C1 segment of cervical spinal cord (tissue), 14 donors: ENCODE data around the gene CYP2D6.
"Not testable (repeated sequence)": the region's sequence is repeated elsewhere in the genome, so short reads cannot be mapped to it uniquely, and the experiment has no call there.

ENCODE experiments used
- DNase-seq, 14 donors: peaks; one replicate each; lab custom pipeline; 2025; lab: John Stamatoyannopoulos, UW

CYP2D6 gene

GRCh38 chr22:42130639-42131431, at the start of gene CYP2D6:
Gene CYP2D6 (minus strand): TSS chr22:42130810. CDS start chr22:42130791, 19 bp downstream.
- DNase-seq = not testable (repeated sequence)

GRCh38 chr22:42179616-42180015, 49.0 kb upstream of the CYP2D6 start:
- peak in 1 of 14 donors; percentile 79 for DNase-seq

DNA sequence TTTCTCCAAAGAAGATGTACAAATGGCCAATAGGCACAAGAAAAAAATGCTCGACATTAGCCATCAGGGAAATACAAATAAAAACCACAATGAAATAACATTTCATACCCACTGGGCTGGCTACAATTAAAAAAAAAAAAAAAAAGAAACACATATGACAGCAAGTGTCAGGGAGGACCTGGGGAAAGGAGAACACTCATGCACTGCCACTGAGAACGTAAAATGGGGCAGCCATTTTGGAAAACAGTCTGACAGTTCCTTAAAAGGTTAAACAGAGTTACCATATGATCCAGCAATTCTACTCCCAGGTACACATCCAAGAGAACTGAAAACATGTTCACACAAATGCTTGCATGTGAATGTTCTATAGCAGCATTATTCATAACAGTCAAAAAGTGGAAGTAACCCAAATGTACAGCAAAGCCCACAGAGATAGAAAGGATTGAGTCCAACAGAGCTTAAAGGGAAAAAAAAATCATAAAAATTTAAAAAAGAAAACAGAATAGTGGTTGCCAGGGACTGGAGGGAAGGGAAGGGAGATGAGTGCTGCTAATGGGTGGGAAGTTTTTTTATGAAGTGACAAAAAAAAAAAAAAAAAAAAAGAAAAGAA, 48.4 kb upstream of the CYP2D6 start:
- no peak for DNase-seq

DNA sequence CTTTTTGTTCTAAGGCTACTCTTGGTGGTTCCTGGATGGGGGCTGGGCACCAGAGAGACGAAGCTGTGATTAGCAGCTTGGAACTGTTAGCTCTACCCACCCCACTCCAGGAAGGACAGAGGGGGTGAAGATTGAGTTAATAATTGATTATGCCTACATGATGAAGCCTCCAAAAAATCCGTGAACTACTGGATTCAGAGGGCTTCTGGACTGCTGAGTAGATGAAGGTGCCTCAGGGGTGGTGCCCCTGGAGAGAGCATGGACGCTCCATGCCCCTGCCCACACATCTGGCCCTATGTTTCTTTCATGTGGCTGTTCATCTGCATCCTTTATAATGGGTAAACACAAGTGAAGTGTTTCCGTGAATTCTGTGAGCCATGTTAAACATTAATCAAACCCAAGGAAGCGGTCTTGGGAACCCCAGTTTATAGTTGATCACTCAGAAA, 47.3 kb upstream of the CYP2D6 start:
- DNase-seq = no peak

GRCh38 chr22:42176255-42176915, 45.8 kb upstream of the CYP2D6 start:
- DNase-seq = no peak

DNA sequence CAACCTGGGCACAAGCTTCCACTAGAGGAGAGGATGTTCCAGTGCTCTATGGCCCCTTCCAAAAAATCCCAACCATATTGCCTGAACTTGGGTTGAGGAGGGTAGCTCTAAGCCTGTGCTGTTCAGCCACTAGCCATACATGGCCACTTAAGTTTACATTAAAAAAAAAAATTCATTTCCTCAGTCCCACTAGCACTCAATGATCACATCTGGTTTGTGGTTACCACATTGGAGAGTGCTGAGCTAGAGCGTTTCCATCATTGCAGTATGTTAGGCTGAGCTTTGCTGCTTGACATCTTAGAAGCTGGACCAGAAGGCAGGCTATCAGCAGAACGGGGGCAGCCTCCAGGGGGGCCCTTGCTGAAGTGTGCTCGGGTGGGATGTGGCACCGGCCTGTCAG, 43.5 kb upstream of the CYP2D6 start:
- no peak for DNase-seq

GRCh38 chr22:42173183-42173926, 42.7 kb upstream of the CYP2D6 start:
- DNase-seq = no peak

DNA sequence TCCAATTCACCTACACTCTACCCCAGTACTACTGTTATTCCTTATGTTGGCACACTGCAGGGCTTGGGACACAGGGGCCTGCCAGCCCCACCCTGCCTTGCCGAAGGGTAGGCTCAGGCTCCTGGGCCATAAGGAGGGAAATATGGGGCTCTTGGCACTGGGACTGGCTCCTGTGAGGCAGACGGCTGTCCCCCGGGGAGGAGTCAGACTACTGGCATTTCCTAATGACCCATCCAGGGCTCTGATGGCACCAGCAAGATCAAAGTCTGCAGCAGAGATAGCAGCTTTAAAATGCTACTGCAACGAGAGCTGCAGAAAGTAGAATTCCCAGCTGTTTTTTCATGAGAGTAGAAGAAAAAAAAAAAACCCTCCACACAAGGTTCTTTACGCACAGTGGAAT, 42.2 kb upstream of the CYP2D6 start:
- peak in 1 of 14 donors; percentile 14 for DNase-seq

DNA sequence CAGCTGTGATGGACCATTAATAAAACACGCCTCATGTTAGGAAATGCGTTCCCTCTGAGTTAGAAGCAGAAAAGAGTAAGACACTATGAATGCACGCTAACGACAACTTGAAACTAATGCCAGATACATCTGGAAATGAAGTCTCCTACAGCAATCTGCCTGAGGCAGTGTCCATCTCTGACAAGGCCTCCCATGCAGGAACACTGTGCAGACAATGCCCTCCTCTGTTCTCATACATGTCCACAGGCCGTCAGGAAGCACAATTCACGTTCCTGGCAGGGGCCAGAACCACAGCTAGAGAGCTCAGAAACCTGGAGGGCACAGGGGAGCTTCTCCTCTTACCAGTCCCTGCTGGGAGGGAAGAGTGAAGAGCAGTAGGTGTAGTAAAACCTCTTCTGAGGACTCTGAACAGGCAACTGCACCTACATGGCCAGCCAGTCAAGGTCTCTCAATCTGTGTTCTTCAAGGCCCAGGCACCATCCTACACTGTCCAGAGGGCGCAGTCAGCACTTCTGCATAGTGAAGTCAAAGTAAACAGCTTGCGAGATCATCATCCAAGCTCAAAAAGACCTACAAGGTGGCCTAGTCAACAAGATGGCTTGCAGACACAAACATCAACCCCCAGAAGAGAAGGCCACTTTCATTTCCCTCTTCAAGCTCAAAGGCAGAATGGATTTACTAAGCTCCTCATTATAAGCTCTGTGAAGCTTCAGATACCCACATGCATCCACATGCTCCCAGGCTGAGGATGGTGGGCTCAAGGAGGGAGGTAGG, 41.5 kb upstream of the CYP2D6 start:
- peak in 9 of 14 donors; percentile 7 to 33 (median 22) for DNase-seq

GRCh38 chr22:42171417-42171816, 40.8 kb upstream of the CYP2D6 start:
- peak in 1 of 14 donors; percentile 27 for DNase-seq

GRCh38 chr22:42170946-42171345, 40.3 kb upstream of the CYP2D6 start:
- DNase-seq = no peak

DNA sequence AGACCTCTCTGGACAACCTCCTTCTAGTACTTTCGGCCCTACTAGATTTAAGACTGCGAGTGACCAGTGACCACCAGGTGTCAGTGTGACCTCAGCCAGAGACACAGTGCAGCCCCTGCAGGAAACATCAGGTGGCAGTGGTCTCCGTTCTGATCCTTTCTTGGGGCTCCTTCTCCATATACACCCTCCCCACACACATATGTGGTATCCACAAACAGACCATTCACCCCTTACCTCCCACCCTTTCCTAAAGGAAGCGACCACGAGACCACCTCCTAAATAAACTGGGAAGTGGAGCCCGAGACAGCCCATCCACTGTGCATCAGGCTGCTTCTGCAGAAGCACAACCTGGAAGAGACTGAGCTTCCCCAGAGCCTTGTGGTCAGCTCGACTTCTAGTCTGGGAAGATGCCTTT, 38.5 kb upstream of the CYP2D6 start:
- DNase-seq = peak in 12 of 14 donors; percentile 5 to 71 (median 46)

- DNase-seq = no peak
Measured at GRCh38 chr22:42168476-42168875, 37.9 kb upstream of the CYP2D6 start.

GRCh38 chr22:42167066-42167465, 36.5 kb upstream of the CYP2D6 start:
- DNase-seq = no peak

DNA sequence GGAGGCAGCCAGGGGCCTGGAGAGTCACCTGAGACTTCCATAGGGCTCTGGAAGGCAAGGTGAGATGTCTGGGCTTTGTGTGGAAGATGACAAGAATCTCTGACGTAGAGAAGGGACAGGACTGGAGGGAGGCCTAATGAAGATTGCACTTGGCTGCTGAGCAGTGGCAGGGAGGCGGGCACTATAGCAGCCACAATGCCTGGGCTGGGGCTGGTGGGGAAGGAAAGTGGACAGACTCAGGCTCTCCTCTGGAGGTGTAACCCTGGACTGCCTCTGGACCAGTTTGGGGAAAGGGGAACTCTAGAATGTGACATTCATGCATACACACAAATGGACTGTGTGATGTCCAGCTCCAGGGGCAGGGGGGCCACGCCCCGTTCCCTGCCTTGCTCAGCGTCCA, 34.3 kb upstream of the CYP2D6 start:
- DNase-seq = no peak

- no peak for DNase-seq
Measured at GRCh38 chr22:42163515-42163914, 32.9 kb upstream of the CYP2D6 start.

DNA sequence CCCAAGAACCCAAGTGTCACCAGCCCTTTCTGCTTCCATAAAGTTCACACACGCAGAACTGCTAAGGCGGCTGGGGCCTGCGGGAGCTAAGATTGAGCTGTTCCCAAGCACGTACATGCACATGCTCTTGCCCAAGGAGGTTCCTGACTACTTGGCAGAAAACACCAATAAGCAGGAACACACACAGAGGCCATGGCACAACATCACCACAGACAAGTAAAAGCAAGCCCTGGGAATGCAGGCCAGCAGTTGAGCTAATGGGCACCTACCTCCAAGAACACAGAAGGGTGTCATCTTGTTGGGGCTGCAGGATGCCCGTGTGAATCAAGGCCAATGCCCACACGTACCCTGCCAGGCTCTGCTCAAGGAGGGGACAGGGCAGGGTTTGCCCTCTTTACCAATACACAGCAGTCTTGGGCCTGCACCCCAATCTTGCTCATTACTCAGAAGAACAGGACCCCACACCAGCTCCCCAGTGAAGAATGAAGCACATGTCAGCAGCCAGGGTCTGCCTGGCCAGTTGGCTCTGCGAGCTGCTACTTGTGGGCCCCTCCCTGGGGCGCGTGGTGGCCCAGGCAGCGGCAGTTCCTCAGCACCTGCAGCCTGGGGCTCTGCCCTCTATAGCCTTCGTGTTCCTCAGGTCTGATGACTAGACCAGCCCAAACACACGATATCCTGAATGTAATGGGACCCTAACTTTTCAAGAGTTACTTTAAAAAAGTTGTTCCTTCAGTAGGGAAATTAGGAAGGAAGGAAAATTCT, 32.3 kb upstream of the CYP2D6 start:
- DNase-seq = no peak

GRCh38 chr22:42160830-42161696, 30.5 kb upstream of the CYP2D6 start:
- no peak for DNase-seq

DNA sequence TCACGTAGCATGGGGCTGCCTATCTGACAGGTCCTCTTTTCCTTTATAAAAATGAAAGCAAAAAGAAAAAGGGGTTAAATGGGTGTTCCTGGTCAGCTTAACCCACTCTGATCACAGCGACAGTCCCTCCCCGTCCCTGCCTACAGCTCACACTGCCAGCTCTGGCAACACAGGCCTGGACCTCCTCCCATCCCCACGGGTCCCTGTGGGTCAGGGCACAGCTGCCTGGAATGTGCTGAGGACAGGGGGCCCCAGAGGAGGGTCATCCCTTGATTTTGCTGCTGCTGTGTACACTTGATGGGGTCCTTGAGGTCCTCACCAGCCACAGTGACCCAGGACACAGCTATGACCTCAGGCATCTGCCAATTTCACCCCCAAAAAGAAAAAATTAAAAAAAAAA, 29.6 kb upstream of the CYP2D6 start:
- DNase-seq = no peak
